K562 (cell line): ENCODE measurements around the gene RNF128. TPM values are rescaled to one million over a fixed set of nuclear protein-coding genes. Genes with fewer than 3 reads are reported as not detected.

ENCODE experiments used
- ATAC-seq: fragments of 200-7000 bp; cut with Tn5 transposase; 3 replicates; pipeline ENCODE4 v1.9.1; 2020; ENCODE audit warnings: moderate library complexity
- BruUV-seq: library from RNA; stranded (reverse); fragments of 400-500 nt; replicated peaks from 2 replicates; lab custom pipeline; 2021; lab: Mats Ljungman, UMichigan
- CTCF ChIA-PET: fragments of 300-600 bp; formaldehyde crosslinking; extraction: SDS; loops from one replicate; lab custom pipeline; 2021; ENCODE audit warnings: low intra/inter-chr PET ratio; lab: Yijun Ruan, JAX
- POLR2A ChIA-PET: fragments of 300-600, 350-650 bp; sonication (Branson Sonifier 250); formaldehyde crosslinking; extraction: SDS; loops from one replicate; lab custom pipeline; 2021; ENCODE audit warnings: antibody characterized with exemption, inconsistent platforms; lab: Yijun Ruan, JAX
- DNase-seq, 4 experiments: peaks; one replicate each; pipeline versions ENCODE4 v3.0.0 to v3.0.0-alpha.2; 2011 to 2018; ENCODE audit warnings: low spot score in 3 of 4, mixed read lengths in 3 of 4; ENCODE audit errors: extremely low read depth in 1 of 4
- FAIRE-seq: peaks from 2 replicates; lab custom pipeline; 2011; peaks lifted over from hg19 to GRCh38; lab: Jason Lieb, UNC
- H2AFZ ChIP-seq: 2 replicates; pipeline ENCODE4 v1.6.0; 2011; ENCODE audit warnings: low read depth, low read length, control low read depth, inconsistent platforms
- H3K27ac ChIP-seq: fragments of 200-600 bp; 3 replicates; pipeline ENCODE4 v1.8.0; 2011; ENCODE audit warnings: low read depth, mild to moderate bottlenecking, control low read depth, inconsistent platforms, low read length, moderate library complexity, mixed read lengths; ENCODE audit errors: extremely low read depth
- H3K27me3 ChIP-seq, 2 experiments: fragments of 300-600 bp in 1 of 2; 2 replicates in 1 of 2; 3 replicates in 1 of 2; pipeline versions ENCODE4 v1.6.0 to v1.8.0; 2011; ENCODE audit warnings: inconsistent platforms in 2 of 2, low read length in 2 of 2, mild to moderate bottlenecking in 1 of 2, mixed read lengths in 1 of 2, moderate library complexity in 1 of 2; ENCODE audit not compliant: control insufficient read depth in 2 of 2, insufficient read depth in 2 of 2
- H3K36me3 ChIP-seq: fragments of 300-600 bp; 3 replicates; pipeline ENCODE4 v1.8.0; 2011; ENCODE audit warnings: mild to moderate bottlenecking, low read length, inconsistent platforms; ENCODE audit not compliant: control insufficient read depth, insufficient read depth
- H3K4me1 ChIP-seq, 2 experiments: fragments of 200-600 bp in 1 of 2; replicated peaks in 1 of 2; 2 replicates in 1 of 2; 3 replicates in 1 of 2; pipeline versions ENCODE4 v1.5.1 to v1.8.0; 2011; ENCODE audit warnings: inconsistent platforms in 2 of 2, low read length in 2 of 2, mild to moderate bottlenecking in 1 of 2, mixed read lengths in 1 of 2, moderate library complexity in 1 of 2; ENCODE audit not compliant: control insufficient read depth in 2 of 2, insufficient read depth in 2 of 2
- H3K4me2 ChIP-seq: 2 replicates; pipeline ENCODE4 v1.6.1; 2011; ENCODE audit warnings: low read length, control low read depth, inconsistent platforms, mixed read lengths; ENCODE audit not compliant: insufficient read depth
- H3K4me3 ChIP-seq: fragments of 200-600 bp; sonication (generic), shearing (Covaris generic); 2 replicates; pipeline ENCODE4 v1.5.1; 2016; ENCODE audit warnings: control low read depth, inconsistent platforms
- H3K79me2 ChIP-seq: fragments of 200-600 bp; 3 replicates; pipeline ENCODE4 v1.8.0; 2011; ENCODE audit warnings: low read length, inconsistent platforms; ENCODE audit not compliant: control insufficient read depth, insufficient read depth
- H3K9ac ChIP-seq, 2 experiments: 2 replicates each; pipeline versions ENCODE4 v1.6.0 to v1.6.1; 2011; ENCODE audit warnings: low read depth in 2 of 2, low read length in 2 of 2, control low read depth in 1 of 2, inconsistent platforms in 1 of 2, mild to moderate bottlenecking in 1 of 2, mixed read lengths in 1 of 2; ENCODE audit not compliant: insufficient read depth in 1 of 2
- H3K9me1 ChIP-seq: one replicate; pipeline ENCODE4 v1.6.0; 2011; ENCODE audit warnings: inconsistent platforms, mild to moderate bottlenecking, low read length, moderate library complexity; ENCODE audit not compliant: control insufficient read depth, insufficient read depth
- H3K9me3 ChIP-seq: replicated peaks from 2 replicates; pipeline ENCODE4 v1.5.1; 2011; ENCODE audit warnings: low read depth, low read length, inconsistent platforms; ENCODE audit not compliant: control insufficient read depth, insufficient read depth
- H4K20me1 ChIP-seq: replicated peaks from 2 replicates; pipeline ENCODE4 v1.6.1; 2011; ENCODE audit warnings: low read length, inconsistent platforms, mixed read lengths; ENCODE audit not compliant: control insufficient read depth, insufficient read depth
- BRF1 ChIP-seq: IDR thresholded peaks from 3 replicates; pipeline ENCODE4 v1.6.1; 2011; ENCODE audit warnings: borderline replicate concordance, mild to moderate bottlenecking; ENCODE audit not compliant: insufficient read length; ENCODE audit errors: extremely low read depth
- CCNT2 ChIP-seq: IDR thresholded peaks from 2 replicates; pipeline ENCODE4 v1.6.1; 2011; ENCODE audit warnings: borderline replicate concordance, low read depth, mild to moderate bottlenecking, moderate library complexity, mixed read lengths, low read length; ENCODE audit not compliant: insufficient read length; ENCODE audit errors: extremely low read depth
- FOXJ3 ChIP-seq: sonication (generic); formaldehyde crosslinking; IDR thresholded peaks from 2 replicates; pipeline ENCODE4 v1.4.0; 2020; ENCODE audit warnings: mild to moderate bottlenecking, missing genetic modification reagents
- KHSRP ChIP-seq: fragments of 450-650 bp; IDR thresholded peaks from 2 replicates; pipeline ENCODE4 v1.6.1; 2017
- LARP7 ChIP-seq: fragments of 450-650 bp; IDR thresholded peaks from 2 replicates; pipeline ENCODE4 v1.6.1; 2016
- MAZ ChIP-seq, 2 experiments: fragments of 450-650 bp in 1 of 2; sonication (generic) in 1 of 2; formaldehyde crosslinking; IDR thresholded peaks in 1 of 2; conservative IDR thresholded peaks in 1 of 2; 2 replicates each; pipeline versions ENCODE4 v1.4.0 to v1.5.0; 2020; ENCODE audit warnings: mild to moderate bottlenecking in 1 of 2, missing genetic modification reagents in 1 of 2
- MCM3 ChIP-seq: fragments of 450-650 bp; IDR thresholded peaks from 2 replicates; pipeline ENCODE4 v1.6.1; 2016
- MXI1 ChIP-seq: IDR thresholded peaks from 2 replicates; pipeline ENCODE4 v1.6.1; 2011; ENCODE audit warnings: low read depth, mild to moderate bottlenecking, improper control_type of control experiment, low read length
- NR2C2 ChIP-seq, 2 experiments: fragments of 200-800 bp in 1 of 2; sonication (Bioruptor generic) in 1 of 2; sonication (generic) in 1 of 2; formaldehyde crosslinking in 1 of 2; IDR thresholded peaks; 2 replicates each; pipeline versions ENCODE4 v1.6.1 to v1.8.0; 2016 to 2022; ENCODE audit warnings: mild to moderate bottlenecking in 1 of 2, missing compliant biosample characterization in 1 of 2, missing genetic modification characterization in 1 of 2, missing genetic modification reagents in 1 of 2
- SIRT6 ChIP-seq: IDR thresholded peaks from one replicate; pipeline ENCODE4 v1.6.1; 2012; ENCODE audit warnings: low read depth, mild to moderate bottlenecking, control low read depth, inconsistent platforms, low read length, moderate library complexity
- U2AF1 ChIP-seq: fragments of 200-400 bp; formaldehyde crosslinking; optimal IDR thresholded peaks from 2 replicates; pipeline ENCODE3; 2017; ENCODE audit warnings: mild to moderate bottlenecking, low read depth, low read length, moderate library complexity
- ZNF23 ChIP-seq: fragments of 250-450 bp; sonication (Bioruptor Pico); IDR thresholded peaks from 2 replicates; pipeline ENCODE4 v1.4.0; 2020; ENCODE audit warnings: mild to moderate bottlenecking
- WGBS: fragments of 100-300 bp; shearing (Covaris generic); methylation state at CpG from one replicate; pipeline ENCODE4 v1.1.6; 2016; ENCODE audit warnings: low coverage, mixed read lengths; ENCODE audit not compliant: insufficient coverage; ENCODE audit errors: missing lambda C conversion rate; 5-methylcytosine and 5-hydroxymethylcytosine counted together
- in situ Hi-C: fragments of 300-500 bp; cut with MboI; formaldehyde crosslinking; loops from 4 replicates; pipeline ENCODE4 v1.15.0; 2018; ENCODE audit warnings: inconsistent platforms, mixed read lengths
- intact Hi-C: fragments of 100-400 bp; cut with micrococcal nuclease; formaldehyde crosslinking; loops from 2 replicates; pipeline ENCODE4 v1.14.2; 2022
- polyA plus RNA-seq, 8 experiments: library from polyadenylated mRNA; depleted of rRNA in 4 of 8; stranded (reverse) in 5 of 8; unstranded in 3 of 8; fragments of >200 nt; fragmentation: Nextera tagmentation in 2 of 8; fragmentation: Illumina TruSeq in 1 of 8; extraction: Ambion mirVana in 2 of 8; extraction: Trizol in 1 of 8; gene quantifications; 2 replicates each; pipeline versions ENCODE4 v1.2.1 to v1.2.3, GENCODE V29; 2011 to 2014; ENCODE audit warnings: inconsistent platforms in 1 of 8, missing spikeins in 1 of 8
- total RNA-seq, 7 experiments: library from RNA; depleted of rRNA in 6 of 7; stranded (reverse); fragments of >200 nt in 6 of 7; fragmentation: Illumina TruSeq in 2 of 7; extraction: Trizol in 2 of 7; gene quantifications; 2 replicates each; pipeline versions ENCODE4 v1.2.1 to v1.2.3, GENCODE V29; 2011 to 2021; ENCODE audit warnings: low replicate concordance in 1 of 7
- TF ChIP-seq, protein P1 (sequence below): sonication (generic); formaldehyde crosslinking; IDR thresholded peaks from 2 replicates; pipeline ENCODE4 v1.8.1; 2022; ENCODE audit warnings: missing genetic modification reagents
- TF ChIP-seq, protein P2 (sequence below): sonication (generic); formaldehyde crosslinking; IDR thresholded peaks from 2 replicates; pipeline ENCODE4 v1.9.0; 2022; ENCODE audit warnings: mild to moderate bottlenecking, missing genetic modification reagents
- TF ChIP-seq, protein P3 (sequence below): fragments of 250-450 bp; sonication (Bioruptor Pico); IDR thresholded peaks from 2 replicates; pipeline ENCODE4 v1.8.0; 2022; ENCODE audit warnings: inconsistent platforms, mild to moderate bottlenecking, moderate library complexity, borderline replicate concordance
- TF ChIP-seq, protein P4 (sequence below): fragments of 250-450 bp; sonication (Bioruptor Pico); IDR thresholded peaks from 2 replicates; pipeline ENCODE4 v1.5.0; 2021

Gene RNF128
- total and polyA plus RNA-seq, 9 of the 15 experiments (the other 6 are each of a cell fraction or from before 2014, with no cell fraction given): 0.07 TPM; not detected in 8

DNA sequence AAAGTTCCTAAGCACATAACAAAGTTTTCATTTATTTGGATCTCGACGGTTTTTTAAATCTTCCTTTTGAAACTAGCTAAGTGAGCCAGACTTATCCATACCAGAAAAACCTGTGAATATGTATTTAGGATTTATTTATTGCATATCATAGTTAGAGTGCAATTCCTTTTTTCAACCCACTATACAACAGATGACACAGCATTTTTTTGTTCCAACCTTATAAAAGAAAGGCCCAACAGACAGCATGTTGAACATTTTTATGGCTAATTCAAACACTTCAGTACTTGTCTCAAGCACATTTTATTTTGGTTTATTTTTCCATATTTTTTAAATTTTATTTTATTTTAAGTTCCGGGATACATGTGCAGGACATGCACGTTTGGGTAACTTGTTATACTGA is 15.1 kb upstream of the RNF128 start:
- POLR2A ChIA-PET: no interaction called here
- Histone ChIP-seq H3K9ac (no peak overlapping the region), H3K36me3 (no peaks in the 10 kb centered on the region), H3K9me1 (no peaks in the 10 kb centered on the region), H2AFZ (no peak overlapping the region), H3K27ac (no peak overlapping the region)
- TF ChIP-seq MCM3 (no peak), CCNT2 (no peak), SIRT6 (no peak), KHSRP (no peak), LARP7 (no peak), NR2C2 (CRISPR knock-in tag; IDR thresholded peaks at IDR 0.05) (no peak), NR2C2 (tag; IDR thresholded peaks at IDR 0.05) (no peak), ZNF23 (CRISPR knock-in tag) (no peak), MAZ (CRISPR knock-in tag; conservative IDR thresholded peaks at IDR 0.05 in 1 of 2, IDR thresholded peaks at IDR 0.05 in 1 of 2) (no peak), FOXJ3 (CRISPR knock-in tag) (no peak), MXI1 (no peak), BRF1 (no peak), U2AF1 (no peak)
- TF ChIP-seq, protein P1, sequence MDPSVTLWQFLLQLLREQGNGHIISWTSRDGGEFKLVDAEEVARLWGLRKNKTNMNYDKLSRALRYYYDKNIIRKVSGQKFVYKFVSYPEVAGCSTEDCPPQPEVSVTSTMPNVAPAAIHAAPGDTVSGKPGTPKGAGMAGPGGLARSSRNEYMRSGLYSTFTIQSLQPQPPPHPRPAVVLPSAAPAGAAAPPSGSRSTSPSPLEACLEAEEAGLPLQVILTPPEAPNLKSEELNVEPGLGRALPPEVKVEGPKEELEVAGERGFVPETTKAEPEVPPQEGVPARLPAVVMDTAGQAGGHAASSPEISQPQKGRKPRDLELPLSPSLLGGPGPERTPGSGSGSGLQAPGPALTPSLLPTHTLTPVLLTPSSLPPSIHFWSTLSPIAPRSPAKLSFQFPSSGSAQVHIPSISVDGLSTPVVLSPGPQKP (CRISPR knock-in tag): no peak
- TF ChIP-seq, protein P2, sequence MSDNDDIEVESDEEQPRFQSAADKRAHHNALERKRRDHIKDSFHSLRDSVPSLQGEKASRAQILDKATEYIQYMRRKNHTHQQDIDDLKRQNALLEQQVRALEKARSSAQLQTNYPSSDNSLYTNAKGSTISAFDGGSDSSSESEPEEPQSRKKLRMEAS (CRISPR knock-in tag): no peak
- TF ChIP-seq, protein P3, sequence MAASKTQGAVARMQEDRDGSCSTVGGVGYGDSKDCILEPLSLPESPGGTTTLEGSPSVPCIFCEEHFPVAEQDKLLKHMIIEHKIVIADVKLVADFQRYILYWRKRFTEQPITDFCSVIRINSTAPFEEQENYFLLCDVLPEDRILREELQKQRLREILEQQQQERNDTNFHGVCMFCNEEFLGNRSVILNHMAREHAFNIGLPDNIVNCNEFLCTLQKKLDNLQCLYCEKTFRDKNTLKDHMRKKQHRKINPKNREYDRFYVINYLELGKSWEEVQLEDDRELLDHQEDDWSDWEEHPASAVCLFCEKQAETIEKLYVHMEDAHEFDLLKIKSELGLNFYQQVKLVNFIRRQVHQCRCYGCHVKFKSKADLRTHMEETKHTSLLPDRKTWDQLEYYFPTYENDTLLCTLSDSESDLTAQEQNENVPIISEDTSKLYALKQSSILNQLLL (CRISPR knock-in tag): no peak
- TF ChIP-seq, protein P4, sequence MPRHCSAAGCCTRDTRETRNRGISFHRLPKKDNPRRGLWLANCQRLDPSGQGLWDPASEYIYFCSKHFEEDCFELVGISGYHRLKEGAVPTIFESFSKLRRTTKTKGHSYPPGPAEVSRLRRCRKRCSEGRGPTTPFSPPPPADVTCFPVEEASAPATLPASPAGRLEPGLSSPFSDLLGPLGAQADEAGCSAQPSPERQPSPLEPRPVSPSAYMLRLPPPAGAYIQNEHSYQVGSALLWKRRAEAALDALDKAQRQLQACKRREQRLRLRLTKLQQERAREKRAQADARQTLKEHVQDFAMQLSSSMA: no peak
- TF ChIP-seq, all 486 proteins: peak for 0
- DNase-seq: no peak
- intact Hi-C loops: no loop called here
- Histone ChIP-seq H4K20me1 (no peaks in the 10 kb centered on the region), H3K9me3 (no peaks in the 10 kb centered on the region), H3K4me3 (no peak overlapping the region), H3K4me2 (no peak overlapping the region), H3K27me3 (no peaks in the 10 kb centered on the region), H3K4me1 (no peaks in the 10 kb centered on the region), H3K79me2 (no peaks in the 10 kb centered on the region)
- WGBS: 5% methylated on average over 4 of the region's 4 CpGs
- in situ Hi-C loops: no loop called here
- CTCF ChIA-PET: no interaction called here
- ATAC-seq: no peak
- no peak for FAIRE-seq
- no TSS peak for BruUV-seq
